NCI-H146 treated with DMSO at 0.1 percent for 48 hours (cell line): Measurements from ENCODE around the gene COX20.
A peak's percentile ranks its signal among the peaks of the same experiment; 100 is the strongest.

Source experiments
- DNase-seq: peaks from one replicate; lab custom pipeline; 2025; ENCODE audit not compliant: unreplicated experiment; lab: John Stamatoyannopoulos, UW

The COX20 gene

DNA sequence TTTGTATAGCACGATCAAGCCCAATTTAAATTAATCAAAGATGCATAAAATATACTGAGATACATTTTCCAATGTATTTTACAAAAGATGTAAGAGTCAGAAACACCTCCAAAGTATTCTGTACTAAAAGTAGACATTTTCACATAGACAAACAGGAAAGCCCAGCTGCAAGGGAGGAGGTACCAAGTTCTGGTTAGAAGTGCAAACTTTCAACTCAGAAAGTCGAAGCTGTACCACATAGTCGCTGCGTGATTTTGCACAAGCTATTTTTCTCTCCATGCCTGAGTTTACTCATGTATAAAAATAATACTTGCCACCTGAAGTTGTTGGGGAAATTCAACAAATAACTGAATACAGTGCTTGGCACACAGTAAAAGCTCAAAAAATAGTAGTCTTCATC, 34.5 kb downstream of the COX20 start:
- DNase-seq = no peak

DNA sequence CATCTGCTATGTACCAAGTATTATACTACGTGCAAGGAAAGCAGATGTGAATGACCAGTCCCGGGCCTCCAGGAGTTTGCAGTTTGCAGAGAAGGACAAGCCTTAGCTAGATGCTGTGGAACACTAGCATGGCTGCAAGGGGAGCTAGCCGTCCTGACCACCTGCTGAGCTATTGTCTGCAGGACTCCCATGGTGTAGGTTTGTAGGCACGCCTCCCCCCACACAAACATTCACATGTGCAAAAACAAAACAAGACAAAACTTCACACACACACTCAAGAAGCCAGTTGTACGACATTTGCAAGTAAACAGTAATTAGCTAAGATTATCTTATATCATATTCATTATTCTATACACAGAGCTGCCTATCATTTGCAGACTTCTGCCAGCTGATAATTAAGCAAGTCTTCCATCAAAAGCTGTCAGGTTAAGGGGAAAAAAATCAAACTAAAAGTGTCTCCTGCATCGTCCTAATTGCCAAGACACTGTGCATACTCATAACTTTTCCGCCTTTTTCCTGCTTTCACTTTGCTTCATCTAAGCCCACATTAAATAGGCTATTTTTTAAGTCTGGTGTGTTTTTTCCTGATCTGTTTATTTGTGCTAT, 39.6 kb downstream of the COX20 start:
- DNase-seq = peak; percentile 87

DNA sequence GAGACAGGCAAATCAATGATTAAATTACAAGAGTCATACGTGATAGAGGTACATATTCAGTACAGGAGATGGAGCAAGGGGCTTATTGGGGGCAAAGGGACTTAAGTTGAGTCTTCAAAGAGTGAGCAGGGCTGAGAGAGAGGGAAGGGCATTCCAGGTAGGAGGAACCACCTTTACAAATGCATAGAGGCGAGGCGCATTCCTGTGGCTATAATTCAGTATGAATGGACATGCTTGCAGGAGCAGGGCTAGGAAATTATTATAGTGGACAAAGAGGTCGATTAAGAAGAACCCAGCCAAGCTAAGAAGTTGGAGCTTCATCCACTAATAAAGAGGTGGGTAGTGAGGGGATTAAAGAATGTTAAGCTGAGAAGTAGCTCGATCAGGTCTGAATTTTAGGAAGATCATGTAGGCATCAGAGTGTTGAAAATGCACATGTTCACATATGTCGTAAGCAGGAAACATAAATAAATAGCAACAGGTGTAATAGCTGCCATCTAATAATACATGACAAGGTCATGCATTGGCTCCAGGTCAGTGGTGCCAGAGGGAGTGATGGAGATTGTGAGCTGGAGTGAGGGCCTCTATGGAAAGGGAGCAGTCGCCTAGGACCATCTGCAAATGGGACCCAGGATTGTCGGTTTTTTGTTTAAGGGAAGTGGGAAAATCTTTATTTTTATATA, 40.9 kb downstream of the COX20 start:
- no peak for DNase-seq

DNA sequence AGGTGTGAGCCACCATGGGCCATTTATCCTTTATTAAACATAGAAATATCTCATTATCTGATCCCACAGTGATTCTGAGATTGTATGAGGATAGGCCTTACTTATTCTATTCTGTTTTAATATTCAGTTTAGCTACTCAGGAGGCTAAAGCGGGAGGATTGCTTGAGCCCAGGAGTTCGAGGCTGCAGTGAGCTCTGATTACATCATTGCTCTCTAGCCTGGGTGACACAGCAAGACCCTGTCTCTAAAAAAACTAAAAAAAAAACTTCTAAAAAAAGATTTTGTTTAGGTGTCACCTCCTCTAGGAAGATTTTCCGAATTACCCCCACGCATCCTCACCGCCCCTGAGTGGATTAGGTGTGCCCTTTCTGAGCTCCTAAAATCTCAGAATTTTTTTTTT, 43.2 kb downstream of the COX20 start:
- DNase-seq = no peak

DNA sequence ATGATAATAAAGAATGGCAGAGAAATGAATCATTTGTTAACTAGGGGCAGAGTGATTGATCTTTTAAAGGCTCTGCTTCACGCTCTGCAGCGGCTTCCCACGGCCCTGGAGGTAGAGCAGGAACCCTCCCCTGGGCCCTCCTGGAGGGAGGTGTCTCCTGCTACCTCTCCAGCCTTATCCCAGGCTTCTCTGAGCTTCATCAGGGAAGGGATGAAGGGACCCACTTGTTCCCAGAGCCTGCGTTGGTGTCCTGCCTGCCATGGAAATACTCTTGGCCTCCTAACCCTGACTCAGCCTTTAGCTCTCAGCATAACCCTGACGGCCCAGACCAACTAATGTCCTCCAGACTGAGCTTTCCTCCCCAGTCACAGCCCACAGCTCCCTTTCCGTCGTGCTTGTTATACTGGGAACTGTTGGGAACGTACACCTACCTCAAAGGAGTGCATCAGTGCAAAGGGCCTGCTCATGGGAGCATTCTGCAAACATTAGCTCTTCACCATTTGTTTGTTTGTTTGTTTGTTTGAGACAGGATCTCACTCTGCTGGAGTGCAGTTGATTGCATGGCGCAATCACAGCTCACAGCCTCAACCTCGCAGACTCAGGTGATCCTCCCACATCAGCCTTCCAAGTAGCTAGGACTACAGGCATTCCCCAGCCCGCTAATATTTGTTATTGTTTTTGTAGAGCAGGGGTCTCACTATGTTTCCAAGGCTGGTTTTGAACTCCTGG, 46.3 kb downstream of the COX20 start:
- DNase-seq = no peak

DNA sequence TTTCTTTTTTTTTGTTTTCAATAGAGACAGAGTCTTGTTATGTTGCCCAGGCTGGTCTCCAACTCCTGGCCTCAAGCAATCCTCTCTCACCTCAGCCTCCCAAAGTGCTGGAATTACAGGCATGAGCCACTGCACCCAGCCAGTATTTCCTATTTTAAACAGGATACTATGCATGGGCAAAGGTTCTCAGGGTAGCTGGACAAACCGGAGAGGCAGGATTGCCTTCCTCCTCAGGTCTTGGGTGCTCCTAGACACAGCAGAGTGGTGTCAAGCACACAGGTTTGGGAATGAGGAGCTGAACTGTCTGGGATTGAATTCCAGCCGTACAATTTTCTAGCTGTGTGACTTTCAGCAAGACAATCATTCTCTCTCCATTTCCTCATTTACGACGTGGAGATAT, 51.8 kb downstream of the COX20 start:
- no peak for DNase-seq

DNA sequence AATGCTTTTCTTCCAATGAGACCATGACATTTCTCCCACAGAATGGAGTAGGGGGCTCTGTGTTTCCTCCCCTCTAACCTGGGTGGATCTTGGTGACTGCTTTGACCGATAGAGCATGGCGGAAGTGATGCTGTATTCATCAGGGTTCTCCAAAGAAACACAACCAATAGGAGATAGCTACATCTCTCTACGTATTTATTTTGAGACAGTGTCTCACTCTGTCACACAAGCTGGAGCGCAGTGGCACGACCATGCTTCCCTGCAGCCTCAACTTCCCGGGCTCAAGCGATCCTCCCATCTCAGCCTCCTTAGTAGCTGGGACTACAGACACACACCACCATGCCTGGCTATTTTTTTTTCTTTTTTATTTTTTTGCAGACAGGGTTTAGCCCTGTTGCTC, 58.4 kb downstream of the COX20 start:
- no peak for DNase-seq
